HG02759 (cell line): Measurements from ENCODE around the gene JPH2.
"Not testable (repeated sequence)": the region's sequence is repeated elsewhere in the genome, so short reads cannot be mapped to it uniquely, and the experiment has no call there.

ENCODE experiments used
- ATAC-seq: cut with Tn5 transposase; IDR thresholded peaks from one replicate; pipeline ENCODE4 v1.9.1; 2021; ENCODE audit warnings: mild to moderate bottlenecking, moderate library complexity; ENCODE audit not compliant: unreplicated experiment

Gene JPH2

DNA sequence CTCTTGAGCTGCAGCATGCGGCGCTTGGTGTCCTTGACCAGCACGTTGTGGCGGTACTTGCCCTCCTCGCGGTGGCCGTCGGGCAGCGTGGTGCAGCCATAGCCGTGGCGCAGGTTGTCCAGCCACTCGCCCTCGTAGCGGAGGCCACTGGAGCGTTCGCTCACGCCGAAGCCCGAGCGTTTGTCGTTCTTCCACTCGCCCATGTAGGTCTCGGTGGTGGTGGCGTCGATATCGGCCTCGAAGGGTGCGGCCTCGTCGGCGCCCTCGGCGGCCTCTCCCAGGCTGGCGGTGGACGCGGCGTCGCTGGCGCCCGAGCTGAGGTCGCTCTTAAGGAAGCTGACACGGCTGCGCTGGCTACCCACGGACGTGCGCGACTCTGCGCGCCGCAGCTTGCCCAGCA, 27.3 kb downstream of the JPH2 start:
- ATAC-seq: no peak

DNA sequence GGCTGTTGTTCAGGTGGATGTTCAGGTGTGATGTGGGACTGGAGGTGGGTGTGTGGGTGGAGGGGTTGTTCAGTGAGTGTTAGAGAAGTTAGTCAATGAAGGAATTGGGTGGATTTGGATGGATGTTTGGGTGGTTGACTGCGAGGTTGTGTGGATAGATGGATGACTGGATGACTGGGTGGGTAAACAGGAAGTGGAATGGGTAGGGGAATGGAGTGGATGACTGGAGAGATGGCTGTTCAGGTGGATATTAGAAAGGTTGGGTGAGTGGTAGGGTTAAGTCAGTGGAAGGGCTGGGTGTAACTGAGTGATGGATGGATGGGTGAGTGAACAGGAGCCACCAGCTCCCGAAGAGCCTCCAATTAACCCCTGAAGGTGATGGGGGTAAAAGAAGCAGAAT, 27.9 kb downstream of the JPH2 start:
- ATAC-seq: no peak

DNA sequence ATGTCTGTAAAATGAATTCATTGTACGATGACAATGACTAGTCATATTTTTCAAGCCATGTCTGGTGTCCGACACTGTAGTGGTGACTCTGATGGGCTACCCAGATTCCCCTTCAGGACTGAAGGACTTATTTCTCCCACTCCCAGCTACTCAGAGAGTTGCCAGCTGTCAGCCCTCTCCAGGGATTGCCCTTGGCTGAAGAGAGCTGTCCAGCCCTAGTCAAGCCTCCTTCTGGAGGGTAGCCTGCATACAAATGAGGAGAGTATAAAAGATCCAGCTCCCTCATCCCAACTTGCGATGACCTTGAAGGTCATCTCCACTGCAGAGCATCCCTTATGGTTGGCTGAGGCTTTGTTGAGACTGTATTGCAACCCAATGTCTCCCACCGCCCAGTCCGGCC, 29.9 kb downstream of the JPH2 start:
- ATAC-seq: no peak

DNA sequence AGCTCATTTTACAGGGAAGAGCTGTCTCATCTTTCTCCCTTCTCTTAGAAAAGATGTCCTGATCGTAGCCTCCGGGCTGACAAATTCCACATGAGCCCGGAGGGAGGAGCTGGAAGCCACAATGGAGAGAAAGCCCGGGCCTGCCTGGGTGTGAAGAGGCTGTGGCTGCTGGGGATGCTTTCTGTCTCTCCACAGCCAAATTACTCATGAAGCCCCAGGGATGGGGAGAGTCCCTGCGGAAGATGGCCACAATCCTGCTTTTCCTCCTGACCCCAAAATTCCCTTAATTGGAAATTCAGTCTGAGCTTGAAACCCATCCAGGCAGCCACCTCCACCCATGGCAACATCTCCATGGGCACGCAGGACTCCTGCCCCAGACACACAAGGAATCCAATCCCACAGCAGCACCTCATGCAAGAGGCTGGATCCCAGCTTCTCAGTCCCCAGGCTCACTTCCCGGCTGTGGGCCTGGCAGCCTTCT, 32.4 kb downstream of the JPH2 start:
- ATAC-seq: no peak

DNA sequence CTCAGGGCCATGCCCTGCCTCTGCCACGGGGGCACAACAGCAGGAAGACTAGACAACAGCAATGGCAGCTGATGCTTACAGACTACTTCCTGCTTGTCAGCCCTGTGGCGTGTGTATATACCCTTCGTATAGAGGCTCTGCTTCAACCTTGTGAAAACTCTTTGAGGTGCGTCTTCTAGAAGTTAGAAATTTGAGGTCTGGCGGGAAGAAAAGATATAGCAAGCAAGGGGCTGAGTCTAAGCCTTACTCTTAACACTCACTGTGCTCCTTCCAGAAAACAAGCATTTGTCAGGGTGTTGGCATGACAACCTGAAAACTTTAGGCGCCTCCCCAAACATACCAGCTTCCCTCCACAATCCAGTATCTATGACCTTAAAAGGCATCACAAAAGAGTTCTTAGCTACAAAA, 33.3 kb downstream of the JPH2 start:
- ATAC-seq: no peak

DNA sequence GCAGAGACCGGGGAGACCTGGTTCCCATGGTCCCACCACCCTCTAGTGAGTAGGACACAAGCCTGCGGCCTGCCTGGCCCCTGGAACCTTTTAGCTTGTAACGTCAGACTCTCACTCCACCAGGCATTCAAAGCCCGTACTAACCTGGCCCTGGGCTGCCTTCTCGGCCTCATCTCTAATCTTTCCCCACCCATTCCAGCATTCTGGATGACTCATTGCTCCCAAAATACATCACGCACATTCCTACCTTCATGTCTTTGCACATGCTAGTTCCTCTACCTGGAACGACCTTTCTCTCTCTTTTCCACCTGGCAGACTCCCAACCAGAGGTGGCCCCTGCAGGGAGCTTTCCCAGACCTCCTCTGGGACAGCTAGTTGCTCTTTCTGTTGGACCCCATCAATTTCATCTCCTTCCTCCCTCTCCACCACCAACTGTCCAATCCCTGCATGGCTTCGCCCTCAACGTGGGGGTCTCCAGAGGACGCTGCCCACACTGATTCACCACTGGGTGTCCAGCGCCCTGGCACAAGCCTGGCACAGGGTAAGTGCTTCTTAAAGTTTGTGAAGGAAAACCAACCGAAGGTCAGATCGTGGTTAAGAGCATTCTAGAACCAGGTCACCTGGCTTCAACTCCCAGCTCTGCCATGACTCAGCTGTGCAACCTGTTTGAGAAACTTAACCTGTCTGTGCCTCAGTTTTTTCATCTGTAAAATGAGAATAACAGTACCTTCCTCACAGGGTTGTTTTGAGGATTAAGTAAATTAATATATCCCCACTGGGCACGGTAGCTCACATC, 35.2 kb downstream of the JPH2 start:
- no peak for ATAC-seq

DNA sequence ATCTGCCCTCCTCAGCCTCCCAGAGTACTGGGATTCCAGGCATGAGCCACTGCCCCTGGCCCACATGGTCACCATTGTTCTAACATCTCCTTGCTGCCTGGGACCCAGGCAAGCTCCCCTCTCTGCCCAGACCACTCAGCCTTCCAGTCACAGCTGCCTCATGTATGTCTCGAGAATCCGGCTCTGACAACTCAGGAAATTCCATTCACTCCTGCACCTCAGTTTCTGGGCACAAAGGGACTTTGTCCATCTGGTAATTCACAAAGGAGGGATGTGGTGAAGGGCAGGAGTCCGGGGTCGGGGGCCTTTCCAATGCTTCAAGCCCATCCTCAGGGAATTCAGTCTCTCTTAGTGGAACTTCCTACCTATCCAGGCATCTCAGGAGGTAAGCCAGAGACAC, 40.7 kb downstream of the JPH2 start:
- ATAC-seq: no peak

GRCh38 chr20:44145131-44145775, 41.7 kb downstream of the JPH2 start:
- ATAC-seq: no peak

- ATAC-seq: no peak
Observed at GRCh38 chr20:44143936-44144335, 43.1 kb downstream of the JPH2 start.

DNA sequence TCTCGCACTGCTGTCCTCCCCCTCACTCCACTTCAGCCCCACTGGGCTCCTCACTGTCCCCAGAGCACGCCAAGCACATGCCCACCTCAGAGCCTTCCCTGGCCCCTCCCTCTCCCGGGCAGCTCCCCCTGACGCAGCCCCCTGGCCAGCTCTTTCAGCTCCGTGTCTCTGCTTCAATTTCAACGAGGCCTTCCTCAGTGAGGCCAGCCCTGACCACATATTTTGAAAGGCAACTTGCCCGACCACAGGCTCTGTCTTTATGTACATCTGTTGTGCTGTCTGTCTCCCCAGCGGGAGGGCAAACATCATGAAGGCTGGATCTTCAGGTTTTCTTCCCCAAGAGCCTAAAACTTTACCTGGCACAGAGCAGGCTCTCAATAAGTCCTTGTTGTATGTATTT, 44.6 kb downstream of the JPH2 start:
- ATAC-seq: no peak

DNA sequence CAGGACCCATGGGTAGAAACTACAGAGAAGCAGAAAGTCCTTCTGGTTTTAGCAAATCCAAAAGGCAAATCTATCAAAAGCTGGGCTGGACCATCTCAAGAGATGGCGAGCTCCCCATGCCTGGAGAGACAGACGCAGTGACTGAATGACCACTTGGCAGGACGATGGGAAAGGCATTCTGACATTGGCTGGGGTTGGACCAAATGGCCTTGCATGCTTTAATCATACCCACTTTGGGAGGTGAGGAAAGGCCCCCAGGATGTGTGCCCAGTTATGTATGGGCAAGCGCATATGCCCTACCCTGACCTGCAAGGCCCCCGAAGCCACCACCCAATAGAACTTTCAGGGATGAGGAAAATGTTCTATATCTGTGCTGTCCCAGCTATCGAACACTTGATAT, 45.1 kb downstream of the JPH2 start:
- no peak for ATAC-seq

DNA sequence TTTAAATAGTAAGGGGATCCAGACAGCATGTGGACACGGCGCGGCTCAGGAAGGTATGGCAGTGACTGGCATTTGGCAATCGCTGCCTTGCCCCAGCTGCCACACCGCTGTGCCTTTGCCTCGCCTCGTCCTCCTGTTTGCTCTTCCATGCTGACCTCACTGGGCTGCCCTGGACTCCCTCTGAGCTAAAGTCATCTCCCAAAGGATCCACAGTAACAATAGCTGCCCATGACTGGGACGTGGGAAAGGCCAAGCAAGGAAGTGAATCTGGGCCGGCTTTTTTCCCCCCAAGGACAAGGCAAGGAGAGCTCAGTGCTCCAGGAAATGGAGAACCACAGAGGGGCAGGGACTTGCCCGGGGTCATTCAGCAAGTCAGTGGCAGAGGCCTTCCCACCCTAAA, 48.1 kb downstream of the JPH2 start:
- ATAC-seq: no peak

- ATAC-seq: no peak
Observed at GRCh38 chr20:44137266-44137801, 49.7 kb downstream of the JPH2 start.

DNA sequence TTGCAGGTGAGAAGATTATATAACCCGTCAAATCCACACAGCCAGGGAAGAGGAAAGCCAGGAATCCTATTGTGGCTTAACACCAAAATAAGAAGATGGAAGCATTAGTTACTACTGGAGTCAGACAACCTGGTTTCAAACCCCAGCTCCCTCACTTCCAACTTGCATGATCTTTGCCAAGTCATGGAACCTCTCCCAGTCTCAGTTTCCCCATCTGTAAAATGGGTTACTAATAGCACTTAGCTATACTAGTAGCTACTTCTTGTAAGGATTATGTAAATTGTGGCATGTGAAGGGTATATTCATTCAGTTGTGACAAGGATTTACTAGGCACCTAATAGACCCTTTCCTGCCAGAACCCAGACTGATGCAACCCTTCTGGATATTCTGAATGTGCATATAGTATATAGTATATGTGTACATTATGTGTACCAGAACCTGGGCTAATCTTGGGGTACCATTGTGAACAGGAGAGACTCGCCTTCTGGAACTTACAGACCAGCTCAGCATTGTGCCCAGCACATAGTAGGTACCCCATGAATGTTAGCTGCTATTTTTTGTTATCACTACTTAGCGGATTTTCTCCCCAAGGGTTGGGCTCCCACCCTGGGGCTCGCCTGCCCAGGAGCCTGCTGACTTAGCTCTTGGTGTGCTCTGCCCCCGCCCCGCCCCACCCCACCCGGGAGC, 50.3 kb downstream of the JPH2 start:
- ATAC-seq: no peak

- no peak for ATAC-seq
Observed at GRCh38 chr20:44135417-44136204, 51.4 kb downstream of the JPH2 start.

GRCh38 chr20:44135012-44135412, 52.0 kb downstream of the JPH2 start:
- ATAC-seq: no peak

GRCh38 chr20:44133424-44133823, 53.6 kb downstream of the JPH2 start:
- ATAC-seq: no peak

- no peak for ATAC-seq
Observed at GRCh38 chr20:44131704-44132103, 55.3 kb downstream of the JPH2 start.

- no peak for ATAC-seq
Observed at GRCh38 chr20:44129911-44130718, 56.9 kb downstream of the JPH2 start.

- not testable (repeated sequence) for ATAC-seq
Observed at GRCh38 chr20:44129300-44129699, 57.7 kb downstream of the JPH2 start.
